HAP-1 (cell line): ENCODE results near the gene DCPS.
"Not testable (repeated sequence)": the region's sequence is repeated elsewhere in the genome, so short reads cannot be mapped to it uniquely, and the experiment has no call there.

Source experiments
- DNase-seq, 2 experiments: peaks; one replicate each; pipeline ENCODE4 v3.0.0-alpha.2; 2016 to 2020; ENCODE audit warnings: low spot score in 2 of 2
- H3K27me3 ChIP-seq: fragments of 250-450 bp; sonication (Bioruptor Pico); 2 replicates; pipeline ENCODE4 v1.5.1; 2020; ENCODE audit warnings: low read depth, mild to moderate bottlenecking, moderate library complexity
- H3K36me3 ChIP-seq: fragments of 250-450 bp; sonication (Bioruptor Pico); replicated peaks from 2 replicates; pipeline ENCODE4 v1.5.1; 2020; ENCODE audit warnings: mild to moderate bottlenecking
- H3K4me1 ChIP-seq: fragments of 250-450 bp; sonication (Bioruptor Pico); 2 replicates; pipeline ENCODE4 v1.5.1; 2020; ENCODE audit warnings: mild to moderate bottlenecking
- H3K4me3 ChIP-seq: fragments of 250-450 bp; sonication (Bioruptor Pico); 2 replicates; pipeline ENCODE4 v1.5.1; 2020; ENCODE audit warnings: mild to moderate bottlenecking, moderate library complexity
- H3K9me3 ChIP-seq: fragments of 250-450 bp; sonication (Bioruptor Pico); 2 replicates; pipeline ENCODE4 v1.5.1; 2020; ENCODE audit warnings: mild to moderate bottlenecking, moderate library complexity
- in situ Hi-C: fragments of 300-500 bp; cut with MboI; formaldehyde crosslinking; loops from 3 replicates; pipeline ENCODE4 v1.14.3; 2020; ENCODE audit warnings: low sequenced_read_pairs, inconsistent platforms, mixed read lengths

DCPS gene

DNA sequence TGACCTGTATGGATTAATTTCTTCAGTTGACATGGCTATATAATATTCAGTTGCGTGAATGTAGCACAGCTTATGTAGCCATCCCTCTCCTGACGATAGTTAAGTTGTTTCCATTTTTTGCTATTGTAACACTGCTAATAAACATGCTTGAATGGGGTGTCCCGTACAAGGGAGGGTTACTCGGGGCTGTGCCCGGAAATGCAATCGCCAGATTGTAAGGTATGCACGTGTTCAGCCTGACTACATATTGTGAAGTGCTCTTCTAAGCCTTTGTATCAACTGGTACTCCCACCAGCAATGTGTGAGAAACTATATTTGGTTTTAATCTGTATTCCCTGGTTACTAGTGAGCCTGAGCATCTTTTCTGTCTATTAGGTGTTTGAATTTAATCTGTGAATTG, 67.7 kb downstream of the DCPS start:
- Histone ChIP-seq H3K27me3 (no peaks in the 10 kb centered on the region), H3K4me3 (no peak overlapping the region), H3K4me1 (peaks cover 5% of the 10 kb centered on the region; the same call in 1 of the 2 replicates), H3K36me3 (no peaks in the 10 kb centered on the region; the same call in 1 of the 2 replicates), H3K9me3 (no peaks in the 10 kb centered on the region)
- DNase-seq, result no peak
- in situ Hi-C loops, result no loop called here

DNA sequence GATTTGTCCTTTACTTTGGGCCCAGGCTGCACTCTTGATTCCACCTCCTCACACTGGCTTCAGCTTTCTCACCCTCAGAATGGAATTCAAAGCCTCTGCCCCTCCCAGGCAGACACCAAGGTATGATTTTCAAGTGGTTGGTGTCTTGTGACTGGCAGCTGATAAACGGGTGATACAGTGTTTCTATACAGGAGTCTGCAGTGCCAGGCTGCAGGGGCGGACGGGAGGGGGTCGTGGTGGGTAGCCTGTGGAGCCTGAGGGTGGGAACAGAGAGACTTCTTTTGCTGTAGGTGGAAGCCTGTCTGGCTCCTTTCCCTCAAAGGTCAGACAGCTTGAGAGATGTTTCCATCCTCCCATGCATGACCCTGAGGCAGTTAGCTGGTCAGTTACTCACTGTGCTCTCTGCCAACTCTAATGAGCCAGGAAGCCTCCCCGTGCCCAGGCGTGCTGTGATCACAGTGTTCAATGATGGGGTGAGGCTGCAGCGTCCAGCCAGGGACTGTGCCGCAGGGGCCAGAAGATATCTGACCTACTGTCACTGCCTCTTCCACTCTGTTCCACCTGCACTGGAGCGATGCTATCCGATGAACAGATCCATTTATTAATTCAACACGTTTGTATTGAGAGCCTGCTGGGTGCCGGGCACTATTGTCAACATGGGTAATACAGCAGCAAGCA, 69.7 kb downstream of the DCPS start:
- H3K27me3 ChIP-seq, DNase-seq, in situ Hi-C loops, H3K36me3 ChIP-seq, H3K9me3 ChIP-seq, H3K4me1 ChIP-seq, H3K4me3 ChIP-seq: not testable (repeated sequence)

DNA sequence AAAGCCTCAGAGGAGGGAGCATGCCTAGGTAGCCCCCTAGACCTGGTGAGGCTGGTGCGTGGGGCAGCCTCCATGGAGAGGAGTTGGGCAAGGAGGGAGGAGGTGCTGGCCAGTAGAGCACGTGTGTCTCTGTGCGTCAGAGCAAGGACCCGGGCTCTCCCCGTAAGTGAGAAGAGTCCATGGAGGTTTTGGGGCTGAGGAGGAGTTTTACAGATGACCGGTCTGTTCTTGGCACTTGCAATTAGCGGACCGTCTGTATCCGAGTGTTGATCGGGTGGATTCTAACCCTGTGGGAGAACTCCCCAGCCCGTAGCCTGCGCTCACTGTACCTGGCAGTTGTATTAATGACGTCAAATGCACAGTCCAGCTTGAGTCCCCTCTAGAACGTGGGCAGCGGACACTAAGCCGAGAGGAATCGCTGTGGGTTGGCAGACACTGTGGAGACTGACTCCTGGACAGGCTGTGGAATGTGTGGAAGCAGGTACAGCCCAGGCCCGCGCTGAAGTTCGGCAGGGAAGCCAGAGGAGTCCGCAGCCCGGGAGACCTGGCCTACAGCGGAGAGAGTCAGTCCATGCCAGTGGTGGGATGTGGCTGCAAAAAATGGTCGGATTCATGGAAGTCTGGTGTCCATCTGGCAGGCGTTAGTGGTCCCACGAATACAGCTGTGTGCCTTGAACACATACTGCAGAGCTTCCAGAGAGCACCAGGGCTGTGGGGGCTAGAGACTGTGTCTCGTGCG, 70.9 kb downstream of the DCPS start:
- DNase-seq, in situ Hi-C loops, H3K27me3 ChIP-seq, H3K36me3 ChIP-seq, H3K4me1 ChIP-seq, H3K9me3 ChIP-seq, H3K4me3 ChIP-seq: not testable (repeated sequence)

DNA sequence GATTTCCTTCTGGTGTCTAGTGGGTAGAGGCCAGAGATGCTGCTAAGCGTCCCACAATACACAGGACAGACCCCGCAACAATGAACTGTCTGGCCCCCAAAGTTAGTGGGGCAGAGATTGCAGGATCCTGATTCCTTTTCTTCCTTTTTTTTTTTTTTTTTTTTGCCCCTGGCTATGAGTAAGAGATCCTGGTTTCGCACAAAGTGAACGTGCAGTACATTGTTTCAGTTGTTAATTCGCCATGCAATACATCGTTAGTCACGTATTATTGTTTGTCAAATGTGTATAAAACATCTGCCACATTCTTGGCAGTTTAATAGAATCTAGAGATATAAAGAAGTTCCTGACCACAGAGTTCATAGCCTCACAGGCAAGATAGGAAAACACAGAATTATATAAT, 71.9 kb downstream of the DCPS start:
- in situ Hi-C loops, result no loop called here
- Histone ChIP-seq H3K4me3 (no peak overlapping the region), H3K27me3 (no peaks in the 10 kb centered on the region), H3K4me1 (peaks cover 5% of the 10 kb centered on the region; the same call in 1 of the 2 replicates), H3K9me3 (no peaks in the 10 kb centered on the region), H3K36me3 (no peaks in the 10 kb centered on the region)
- peak in 1 of 2 experiments; percentile 16 for DNase-seq

DNA sequence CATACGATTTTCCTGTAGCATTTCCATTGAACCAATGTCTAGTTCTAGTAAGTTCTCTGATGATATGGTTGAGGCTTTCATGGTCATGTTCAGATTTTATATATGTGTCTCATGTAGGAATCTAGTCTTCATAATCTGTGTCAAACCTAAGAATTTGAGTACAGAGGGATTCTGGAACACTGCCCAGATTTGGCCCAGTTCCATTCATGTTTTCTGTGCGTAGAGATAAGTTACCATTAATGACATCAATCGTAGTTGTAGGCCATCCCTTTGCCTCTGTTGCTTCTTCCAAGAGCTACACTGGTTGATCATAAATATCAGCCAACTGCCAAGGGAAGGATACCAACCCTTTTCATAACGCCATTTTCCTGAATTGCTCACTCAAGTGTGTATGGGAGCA, 74.9 kb downstream of the DCPS start:
- Histone ChIP-seq H3K9me3 (no peaks in the 10 kb centered on the region), H3K27me3 (no peaks in the 10 kb centered on the region), H3K4me3 (no peak overlapping the region), H3K36me3 (no peaks in the 10 kb centered on the region), H3K4me1 (peaks cover 5% of the 10 kb centered on the region; the same call in 1 of the 2 replicates)
- no peak for DNase-seq
- in situ Hi-C loops, result no loop called here

DNA sequence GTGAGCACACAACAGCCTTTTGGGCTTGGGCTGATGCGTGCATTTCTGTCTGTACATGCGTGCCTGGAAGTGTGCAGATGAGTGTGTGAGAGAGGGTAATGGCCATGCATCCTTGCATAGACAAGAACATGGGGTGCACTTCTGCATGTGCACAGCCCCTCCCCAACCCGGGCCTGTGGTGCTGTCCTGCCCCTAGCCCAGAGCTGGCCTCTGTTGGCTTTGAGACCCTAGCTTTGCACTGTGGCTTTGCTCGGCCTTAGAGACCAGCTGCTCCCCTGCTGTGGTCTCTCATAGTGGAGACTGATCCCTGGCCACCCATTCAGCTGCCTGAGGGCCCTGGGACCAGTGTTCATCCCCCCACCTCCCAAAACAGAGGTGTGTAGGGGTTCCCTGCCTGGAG, 77.0 kb downstream of the DCPS start:
- no peak for DNase-seq
- in situ Hi-C loops, result no loop called here
- H3K27me3 ChIP-seq, result no peaks in the 10 kb centered on the region
- H3K9me3 ChIP-seq, result no peaks in the 10 kb centered on the region
- no peak overlapping the region for H3K4me3 ChIP-seq
- no peaks in the 10 kb centered on the region for H3K36me3 ChIP-seq
- H3K4me1 ChIP-seq, result peaks cover 5% of the 10 kb centered on the region; the same call in 1 of the 2 replicates

DNA sequence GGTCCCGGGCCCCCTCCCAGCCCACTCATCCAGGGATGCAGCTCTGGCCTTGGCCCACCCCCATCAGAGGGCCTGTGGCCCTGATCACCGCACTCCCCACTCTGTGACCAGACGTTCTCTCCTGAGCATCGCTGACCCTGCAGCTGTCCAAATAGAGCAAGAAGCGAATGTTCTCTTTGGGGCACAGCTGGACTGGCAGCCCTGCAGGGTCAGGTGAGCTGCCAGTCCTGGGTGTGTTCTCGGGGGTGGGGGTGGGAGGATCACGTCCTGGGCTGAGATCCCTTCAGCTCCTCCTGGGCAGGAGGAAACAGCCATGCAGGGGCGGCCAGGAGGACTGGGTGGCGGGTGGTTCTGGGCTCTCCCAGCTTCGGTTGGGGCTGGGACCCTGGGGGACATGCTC, 78.1 kb downstream of the DCPS start:
- H3K36me3 ChIP-seq, H3K9me3 ChIP-seq, H3K4me3 ChIP-seq, in situ Hi-C loops, H3K27me3 ChIP-seq, H3K4me1 ChIP-seq, DNase-seq: not testable (repeated sequence)

DNA sequence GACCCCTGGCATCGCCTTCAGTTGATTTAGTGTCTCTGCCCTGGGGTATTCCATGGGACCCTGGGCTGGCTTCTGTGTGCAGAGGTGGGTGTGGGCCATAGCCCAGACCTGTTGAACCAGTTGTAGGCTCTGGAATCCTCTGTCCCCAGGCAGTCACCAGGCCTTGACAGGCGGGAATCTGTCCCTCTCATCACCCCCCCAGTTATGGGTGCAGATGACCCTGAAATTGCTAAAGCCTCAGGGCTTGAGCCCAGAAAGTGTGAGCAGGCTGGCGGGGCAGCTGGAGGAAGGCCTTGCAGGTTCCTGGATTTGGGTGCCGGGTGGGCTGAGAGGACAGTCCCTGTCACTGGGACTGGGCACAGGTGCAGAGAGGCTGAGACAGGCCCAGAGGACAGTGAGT, 78.8 kb downstream of the DCPS start:
- DNase-seq, in situ Hi-C loops, H3K9me3 ChIP-seq, H3K36me3 ChIP-seq, H3K27me3 ChIP-seq, H3K4me1 ChIP-seq, H3K4me3 ChIP-seq: not testable (repeated sequence)

DNA sequence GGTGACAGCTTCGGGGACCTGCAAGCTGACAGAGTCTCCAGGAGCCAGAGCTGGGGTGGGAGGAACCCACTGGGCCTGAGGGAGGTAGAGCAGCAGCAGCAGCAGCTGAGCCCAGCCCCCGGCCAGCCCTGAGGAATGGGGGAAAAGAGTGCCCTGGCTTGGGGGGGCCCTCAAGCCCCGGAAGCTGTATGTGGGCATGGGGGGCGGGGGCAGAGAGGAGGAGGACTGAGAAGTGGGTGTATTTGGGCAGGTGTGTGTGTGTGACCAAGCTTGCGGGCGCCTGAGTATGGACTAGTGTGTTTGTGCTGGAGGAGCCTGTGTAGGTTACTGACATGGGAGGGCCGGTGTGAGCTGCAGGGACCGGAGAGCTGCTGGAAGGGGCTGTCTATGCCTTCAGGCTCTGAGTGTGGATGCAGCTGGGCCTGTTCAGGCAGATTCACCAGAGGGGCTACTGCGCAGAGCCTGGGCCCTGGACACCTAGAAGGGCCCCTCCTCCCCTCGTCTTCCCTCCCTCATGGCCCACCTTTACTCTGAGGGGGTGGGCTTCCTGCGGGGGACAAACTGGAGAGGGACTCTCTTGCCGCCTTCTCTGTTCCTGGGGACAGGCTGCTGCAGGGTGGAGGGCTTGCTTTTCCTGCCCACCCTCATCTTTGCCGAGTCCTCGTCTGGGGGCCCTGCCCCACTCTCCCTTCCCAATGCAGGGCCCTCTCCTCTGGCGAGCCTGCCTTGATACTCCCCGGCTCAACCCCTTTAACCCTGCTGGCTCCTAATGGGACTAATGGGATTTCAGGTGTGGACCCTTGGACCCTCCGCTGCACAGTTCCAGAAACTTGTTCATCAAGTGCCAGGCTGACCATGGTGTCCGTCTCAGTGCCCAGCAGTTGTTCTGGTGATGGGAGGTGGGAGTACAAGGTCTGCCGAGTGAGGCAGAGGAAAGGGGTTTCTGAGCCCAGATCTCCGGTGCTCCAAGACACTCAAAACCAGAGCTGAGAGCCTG, 79.8 kb downstream of the DCPS start:
- in situ Hi-C loops, result no loop called here

DNA sequence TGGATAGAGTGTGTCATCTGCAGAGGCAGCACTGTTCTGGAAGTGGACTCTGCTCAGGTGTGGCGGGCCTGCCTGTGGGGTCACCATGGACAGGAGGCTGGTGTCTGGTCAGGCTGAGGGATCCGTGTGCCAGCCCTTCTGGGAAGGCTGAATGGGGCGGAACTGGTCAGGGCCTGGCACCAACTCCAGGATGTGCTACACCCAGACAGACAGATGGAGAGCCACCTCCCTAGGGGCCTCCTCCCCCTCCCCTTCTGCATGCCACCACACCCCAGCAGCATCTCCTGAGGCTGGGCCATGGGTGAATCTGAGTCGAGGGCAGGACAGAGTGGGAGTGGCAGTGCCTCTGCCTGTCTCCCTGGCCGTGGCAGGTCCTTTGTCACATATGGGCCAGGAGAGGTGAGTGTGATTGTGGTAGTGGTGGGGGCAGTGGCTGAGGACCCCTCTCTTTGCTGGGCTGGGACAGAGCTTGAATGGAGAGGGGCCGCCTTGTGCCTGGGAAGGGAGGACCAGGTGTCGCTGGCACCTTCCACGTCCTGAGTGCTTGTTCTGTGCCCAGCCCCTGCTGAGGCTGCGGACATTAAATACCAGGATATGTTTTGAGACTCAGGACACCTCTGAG, 80.7 kb downstream of the DCPS start:
- Histone ChIP-seq H3K27me3 (no peaks in the 10 kb centered on the region), H3K9me3 (no peaks in the 10 kb centered on the region), H3K4me1 (no peaks in the 10 kb centered on the region), H3K36me3 (no peaks in the 10 kb centered on the region), H3K4me3 (no peak overlapping the region)
- in situ Hi-C loops, result no loop called here
- no peak for DNase-seq

More for the DNA sequence above, 79.8 kb downstream of the DCPS start:
- Histone ChIP-seq H3K4me3 (no peak overlapping the region), H3K9me3 (no peaks in the 10 kb centered on the region), H3K27me3 (no peaks in the 10 kb centered on the region), H3K4me1 (no peaks in the 10 kb centered on the region), H3K36me3 (no peaks in the 10 kb centered on the region)
- no peak for DNase-seq

DNA sequence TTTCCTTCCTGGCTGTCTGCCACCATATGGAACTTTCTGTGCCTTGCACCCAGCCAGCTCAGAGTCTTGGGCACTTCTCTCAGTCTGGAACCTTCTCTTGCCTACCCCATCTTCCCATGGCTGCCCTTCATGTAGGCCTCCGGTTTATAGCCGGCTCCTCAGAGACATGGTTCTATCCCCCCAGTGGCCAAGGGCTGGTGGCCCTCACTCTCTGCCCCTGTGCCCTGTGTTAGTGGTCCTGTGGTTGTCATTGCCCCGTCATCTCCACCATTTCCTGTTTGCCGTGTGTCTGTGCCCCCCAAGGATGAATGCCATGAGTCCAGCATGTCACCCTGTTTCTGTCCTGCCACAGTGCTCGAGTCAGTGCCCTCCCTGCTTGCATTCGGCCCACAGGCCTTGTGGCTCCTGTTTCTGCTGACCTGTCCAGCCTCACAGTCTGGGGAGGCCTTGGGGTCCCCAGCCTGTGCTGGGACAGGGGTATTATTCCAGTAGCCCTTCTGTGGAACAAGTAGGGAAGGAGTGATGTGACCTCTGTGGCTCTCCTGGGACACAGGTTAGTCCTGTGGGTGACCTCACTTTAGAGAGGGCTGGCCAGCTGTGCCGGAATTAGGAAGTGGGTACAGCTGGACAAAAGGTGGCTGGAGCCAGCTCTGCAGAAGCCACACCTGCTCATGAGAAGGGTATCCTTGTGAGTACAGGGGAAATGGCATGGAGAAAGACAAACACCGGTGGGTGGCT, 82.3 kb downstream of the DCPS start:
- no peaks in the 10 kb centered on the region for H3K27me3 ChIP-seq
- no peak for DNase-seq
- in situ Hi-C loops, result no loop called here
- no peaks in the 10 kb centered on the region for H3K36me3 ChIP-seq
- no peaks in the 10 kb centered on the region; the same call in 1 of the 2 replicates for H3K4me1 ChIP-seq
- no peaks in the 10 kb centered on the region for H3K9me3 ChIP-seq
- H3K4me3 ChIP-seq, result no peak overlapping the region

DNA sequence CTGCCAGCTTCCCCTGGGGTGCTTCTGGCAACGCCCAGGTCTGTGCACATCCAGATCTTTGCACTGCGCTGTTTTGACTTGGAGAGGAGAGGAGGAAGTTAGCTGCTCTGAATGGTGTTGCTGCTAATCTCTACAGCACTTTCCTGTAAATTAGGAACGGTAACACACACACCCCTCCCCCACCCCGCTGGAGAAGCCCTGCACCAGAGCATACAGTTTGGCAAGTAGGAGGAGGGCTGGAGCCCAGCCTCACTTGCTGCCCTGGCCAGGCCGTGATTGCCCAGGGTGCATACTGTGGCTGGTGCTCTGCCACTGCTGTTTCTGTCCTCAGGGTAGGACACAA, 82.8 kb downstream of the DCPS start:
- H3K4me3 ChIP-seq, DNase-seq, H3K4me1 ChIP-seq, in situ Hi-C loops, H3K9me3 ChIP-seq, H3K27me3 ChIP-seq, H3K36me3 ChIP-seq: not testable (repeated sequence)

DNA sequence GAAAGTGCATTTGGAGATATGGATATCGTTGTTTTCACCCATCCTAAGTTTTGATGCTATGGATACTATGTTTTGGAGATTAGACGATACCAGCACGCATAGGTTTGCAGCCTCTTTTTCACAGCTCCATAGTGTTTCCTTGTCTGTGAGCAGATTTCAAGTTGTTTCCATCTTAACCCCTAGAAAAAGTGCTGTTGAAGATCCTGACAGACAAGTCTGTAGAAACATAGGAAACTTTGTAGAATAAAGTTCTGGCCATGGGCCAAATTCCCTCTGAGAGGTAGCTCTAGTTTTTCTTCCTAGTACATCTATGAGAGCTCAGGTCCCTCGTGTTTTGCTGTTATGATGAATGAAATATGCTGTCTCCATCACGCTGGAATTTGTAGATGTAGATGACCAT, 84.0 kb downstream of the DCPS start:
- in situ Hi-C loops, result no loop called here
- Histone ChIP-seq H3K27me3 (no peaks in the 10 kb centered on the region), H3K4me1 (no peaks in the 10 kb centered on the region; the same call in 1 of the 2 replicates), H3K36me3 (no peaks in the 10 kb centered on the region), H3K4me3 (no peak overlapping the region), H3K9me3 (no peaks in the 10 kb centered on the region)
- no peak for DNase-seq
